IMR-90 (cell line): ENCODE measurements around the gene IGF1. TPM values are rescaled to one million over a fixed set of nuclear protein-coding genes. Genes with fewer than 3 reads are reported as not detected.

Experiments
- ATAC-seq: fragments of 200-7000 bp; cut with Tn5 transposase; 2 replicates; pipeline ENCODE4 v1.9.1; 2020; ENCODE audit warnings: low read depth, mild to moderate bottlenecking, moderate library complexity
- BruUV-seq: library from RNA; stranded (reverse); fragments of 400-500 nt; replicated peaks from 2 replicates; lab custom pipeline; 2021; lab: Mats Ljungman, UMichigan
- CTCF ChIA-PET: fragments of 300-600 bp; formaldehyde crosslinking; extraction: SDS; loops from one replicate; lab custom pipeline; 2021; ENCODE audit warnings: antibody characterized with exemption; lab: Yijun Ruan, JAX
- POLR2A ChIA-PET: fragments of 300-600 bp; sonication (Branson Sonifier 250); formaldehyde crosslinking; loops from one replicate; lab custom pipeline; 2022; ENCODE audit warnings: antibody characterized with exemption; ENCODE audit not compliant: unreplicated experiment; lab: Charles Lee
- DNase-seq: peaks from one replicate; pipeline ENCODE4 v3.0.0; 2013
- H2AFZ ChIP-seq: replicated peaks from 2 replicates; pipeline ENCODE3; 2013; ENCODE audit warnings: low read length, mild to moderate bottlenecking; ENCODE audit not compliant: poor library complexity
- H2AK5ac ChIP-seq: 2 replicates; pipeline ENCODE4 v1.6.1; 2013; ENCODE audit warnings: low read depth, low read length, inconsistent platforms
- H2AK9ac ChIP-seq: replicated peaks from 2 replicates; pipeline ENCODE3; 2013; ENCODE audit warnings: mild to moderate bottlenecking, low read depth, low read length, moderate library complexity; ENCODE audit not compliant: poor library complexity
- H2BK120ac ChIP-seq: 2 replicates; pipeline ENCODE4 v1.6.1; 2013; ENCODE audit warnings: low read depth, low read length, inconsistent platforms
- H2BK15ac ChIP-seq: 3 replicates; pipeline ENCODE4 v1.6.1; 2013; ENCODE audit warnings: low read depth, low read length, inconsistent platforms
- H2BK20ac ChIP-seq: 2 replicates; pipeline ENCODE4 v1.6.1; 2013; ENCODE audit warnings: low read depth, mild to moderate bottlenecking, inconsistent platforms, low read length, moderate library complexity
- H2BK5ac ChIP-seq: 2 replicates; pipeline ENCODE4 v1.6.1; 2013; ENCODE audit warnings: mild to moderate bottlenecking, low read depth, low read length, inconsistent platforms; ENCODE audit not compliant: poor library complexity, severe bottlenecking
- H3K14ac ChIP-seq: replicated peaks from 2 replicates; pipeline ENCODE4 v1.6.1; 2013; ENCODE audit warnings: low read depth, low read length, inconsistent platforms
- H3K18ac ChIP-seq: 2 replicates; pipeline ENCODE4 v1.6.1; 2013; ENCODE audit warnings: low read depth, low read length, control low read depth
- H3K23ac ChIP-seq: 2 replicates; pipeline ENCODE4 v1.6.1; 2013; ENCODE audit warnings: low read depth, low read length, inconsistent platforms
- H3K27ac ChIP-seq: 2 replicates; pipeline ENCODE4 v1.5.1; 2013; ENCODE audit warnings: mild to moderate bottlenecking, control low read depth, low read length; ENCODE audit not compliant: insufficient read depth
- H3K27me3 ChIP-seq: 2 replicates; pipeline ENCODE4 v1.6.1; 2013; ENCODE audit warnings: low read length; ENCODE audit not compliant: control insufficient read depth, insufficient read depth
- H3K36me3 ChIP-seq: 2 replicates; pipeline ENCODE4 v1.6.1; 2013; ENCODE audit warnings: low read length, mixed read lengths; ENCODE audit not compliant: control insufficient read depth, insufficient read depth
- H3K4ac ChIP-seq: 2 replicates; pipeline ENCODE4 v1.6.1; 2013; ENCODE audit warnings: low read depth, low read length, inconsistent platforms
- H3K4me1 ChIP-seq: 2 replicates; pipeline ENCODE4 v1.6.1; 2013; ENCODE audit warnings: low read length, mixed read lengths; ENCODE audit not compliant: control insufficient read depth, insufficient read depth
- H3K4me2 ChIP-seq: 2 replicates; pipeline ENCODE4 v1.6.1; 2013; ENCODE audit warnings: low read depth, mild to moderate bottlenecking, control low read depth, low read length, moderate library complexity
- H3K4me3 ChIP-seq: 2 replicates; pipeline ENCODE4 v1.5.1; 2013; ENCODE audit warnings: low read depth, mild to moderate bottlenecking, control low read depth, low read length, moderate library complexity; ENCODE audit not compliant: insufficient read depth
- H3K56ac ChIP-seq: 2 replicates; pipeline ENCODE4 v1.6.1; 2013; ENCODE audit warnings: low read length, inconsistent platforms; ENCODE audit not compliant: insufficient read depth; ENCODE audit errors: extremely low read depth
- H3K79me1 ChIP-seq, 2 experiments: 2 replicates each; pipeline ENCODE4 v1.6.1; 2013; ENCODE audit warnings: low read length in 2 of 2, inconsistent platforms in 1 of 2, low read depth in 1 of 2
- H3K9ac ChIP-seq: 2 replicates; pipeline ENCODE4 v1.6.1; 2013; ENCODE audit warnings: low read depth, low read length, control low read depth
- H3K9me1 ChIP-seq: 2 replicates; pipeline ENCODE4 v1.6.1; 2013; ENCODE audit warnings: low read length, inconsistent platforms; ENCODE audit not compliant: insufficient read depth
- H3K9me3 ChIP-seq: 2 replicates; pipeline ENCODE4 v1.6.1; 2013; ENCODE audit warnings: low read length; ENCODE audit not compliant: control insufficient read depth, insufficient read depth
- H4K20me1 ChIP-seq: 2 replicates; pipeline ENCODE4 v1.6.1; 2013; ENCODE audit warnings: low read length, inconsistent platforms; ENCODE audit not compliant: insufficient read depth
- H4K5ac ChIP-seq: 2 replicates; pipeline ENCODE4 v1.6.1; 2013; ENCODE audit warnings: mild to moderate bottlenecking, low read depth, low read length, control low read depth
- H4K8ac ChIP-seq, 2 experiments: 2 replicates each; pipeline ENCODE4 v1.6.1; 2013; ENCODE audit warnings: low read depth in 2 of 2, low read length in 2 of 2, control low read depth in 1 of 2, inconsistent platforms in 1 of 2
- H4K91ac ChIP-seq: 2 replicates; pipeline ENCODE4 v1.6.1; 2013; ENCODE audit warnings: low read depth, low read length, inconsistent platforms; ENCODE audit not compliant: insufficient read depth
- CEBPB ChIP-seq: IDR thresholded peaks from 2 replicates; pipeline ENCODE4 v1.6.1; 2012; ENCODE audit warnings: low read depth, low read length, improper control_type of control experiment
- NFE2L2 ChIP-seq: fragments of 150-350 bp; IDR thresholded peaks from 2 replicates; pipeline ENCODE4 v1.6.1; 2016; ENCODE audit warnings: low read depth, mild to moderate bottlenecking, low read length
- WGBS, 2 experiments: methylation state at CpG; one replicate each; pipeline versions ENCODE4 v1.1.5 to v1.1.7; 2013; ENCODE audit warnings: missing lambda C conversion rate in 2 of 2; ENCODE audit not compliant: insufficient read length in 1 of 2; ENCODE audit errors: extremely low coverage in 2 of 2; 5-methylcytosine and 5-hydroxymethylcytosine counted together
- dilution Hi-C: fragments of 300-500 bp; cut with HindIII; formaldehyde crosslinking; loops from one replicate; pipeline ENCODE4 v1.14.3; 2018; ENCODE audit warnings: low sequenced_read_pairs; ENCODE audit not compliant: unreplicated experiment
- in situ Hi-C: fragments of 300-500 bp; cut with MboI; formaldehyde crosslinking; loops from 3 replicates; pipeline ENCODE4 v1.14.3; 2019; ENCODE audit warnings: low sequenced_read_pairs, inconsistent platforms, mixed read lengths
- intact Hi-C: fragments of 100-400 bp; cut with micrococcal nuclease; formaldehyde crosslinking; loops from 2 replicates; pipeline ENCODE4 v1.10.0; 2022
- polyA plus RNA-seq, 3 experiments: library from polyadenylated mRNA; depleted of rRNA; stranded (reverse); fragments of >200 nt; gene quantifications; 2 replicates each; pipeline ENCODE4 v1.2.3, GENCODE V29; 2012; ENCODE audit warnings: low replicate concordance in 1 of 3
- total RNA-seq: library from RNA; depleted of rRNA; stranded (reverse); fragments of >200 nt; gene quantifications from 2 replicates; pipeline ENCODE4 v1.2.3, GENCODE V29; 2012

Gene IGF1
- total and polyA plus RNA-seq, 2 of the 4 experiments (the other 2 are of a cell fraction), result under 0.01 to 0.12 TPM

DNA sequence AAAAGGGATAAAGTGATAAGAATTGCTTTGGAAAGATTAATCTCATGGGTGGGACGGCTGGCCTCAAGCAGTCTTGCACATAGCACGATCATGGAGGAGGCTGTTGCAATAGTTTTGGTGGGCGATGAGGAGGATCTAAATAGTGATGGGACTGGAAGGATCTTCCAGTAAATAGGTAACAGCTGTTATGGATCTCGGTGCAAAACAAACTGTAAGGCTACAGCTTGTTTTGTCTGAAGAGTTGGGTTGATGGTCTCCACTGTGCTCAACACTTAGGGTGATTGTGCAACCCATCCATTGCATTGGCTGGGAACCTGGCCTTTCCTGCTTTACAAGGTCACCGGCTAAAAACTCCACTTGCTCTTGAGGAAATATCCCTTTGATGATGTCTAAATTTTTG, 21.0 kb downstream of the IGF1 start:
- no peaks in the 10 kb centered on the region for H3K9me1 ChIP-seq
- H3K79me1 ChIP-seq, result no peaks in the 10 kb centered on the region
- H4K8ac ChIP-seq, result no peak overlapping the region
- no peaks in the 10 kb centered on the region for H3K36me3 ChIP-seq
- no peak overlapping the region for H2BK5ac ChIP-seq
- no peak overlapping the region for H3K4ac ChIP-seq
- no peak overlapping the region for H3K23ac ChIP-seq
- H3K18ac ChIP-seq, result no peak overlapping the region
- TF ChIP-seq CEBPB, result peak; percentile 61
- no peak for TF ChIP-seq NFE2L2
- no peak overlapping the region for H3K4me2 ChIP-seq
- no peak overlapping the region for H2AK5ac ChIP-seq
- peaks cover 22% of the 10 kb centered on the region for H3K4me1 ChIP-seq
- ChIA-PET CTCF (no interaction called here), POLR2A (no interaction called here)
- intact Hi-C loops (no loop called here), dilution Hi-C loops (no loop called here), in situ Hi-C loops (no loop called here)
- no peak overlapping the region for H2BK20ac ChIP-seq
- no peak overlapping the region for H4K5ac ChIP-seq
- H2BK120ac ChIP-seq, result no peak overlapping the region
- WGBS, 2 experiments, result 50% methylated on average over 1 of the region's 5 CpGs; no CpG with 5 or more reads in 1 of the 2 experiments
- no peak overlapping the region for H2AK9ac ChIP-seq
- H4K20me1 ChIP-seq, result no peaks in the 10 kb centered on the region
- DNase-seq, result no peak
- H3K9me3 ChIP-seq, result no peaks in the 10 kb centered on the region
- no peak overlapping the region for H3K9ac ChIP-seq
- H3K27ac ChIP-seq, result no peak overlapping the region
- H2BK15ac ChIP-seq, result no peak overlapping the region
- no peak overlapping the region for H3K4me3 ChIP-seq
- BruUV-seq, result no TSS peak
- no peak overlapping the region for H3K56ac ChIP-seq
- no peak overlapping the region for H3K14ac ChIP-seq
- no peak overlapping the region for H2AFZ ChIP-seq
- H4K91ac ChIP-seq, result no peak overlapping the region
- H3K27me3 ChIP-seq, result no peaks in the 10 kb centered on the region
- ATAC-seq, result no peak
